ENCODE measurements around the gene LHPP.
"Not testable (repeated sequence)": the region's sequence is repeated elsewhere in the genome, so short reads cannot be mapped to it uniquely, and the experiment has no call there.

Gene LHPP

DNA sequence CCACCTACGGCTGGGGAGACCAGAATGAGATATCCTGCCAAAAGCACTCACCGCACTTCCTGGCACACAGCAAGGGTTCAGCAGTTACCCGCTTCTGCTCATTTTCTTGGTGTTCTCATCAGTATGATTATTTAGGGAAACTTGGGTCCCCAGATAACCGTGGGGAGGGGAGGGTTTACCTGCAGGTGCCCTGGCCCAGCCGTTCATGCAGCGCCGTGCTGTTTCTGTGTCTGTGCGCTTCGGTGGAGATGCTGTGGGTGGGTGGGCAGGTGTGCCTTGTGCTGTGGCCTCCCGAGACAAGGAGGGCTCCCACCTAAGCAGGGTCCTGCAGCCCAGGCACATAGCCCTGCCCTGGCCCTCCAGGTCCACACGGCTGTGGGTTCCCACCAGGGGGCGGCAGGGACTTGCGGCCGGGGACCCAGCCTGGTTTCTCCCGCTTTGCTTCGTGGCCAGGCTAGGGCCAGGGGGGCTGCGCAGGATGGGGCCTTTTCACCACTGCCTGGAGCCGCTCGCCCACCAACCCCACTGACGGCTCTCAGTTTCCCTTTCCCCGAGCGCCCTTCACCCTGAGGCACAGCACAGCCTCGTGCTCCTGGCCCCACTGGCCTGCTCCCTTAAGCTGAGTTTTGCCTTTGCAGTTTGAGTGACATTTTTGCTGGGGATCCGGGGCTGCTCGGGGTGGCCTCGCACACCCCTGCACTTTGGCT lies 78.5 kb downstream of the LHPP start:
- DNase-seq, result peak; percentile 38

DNA sequence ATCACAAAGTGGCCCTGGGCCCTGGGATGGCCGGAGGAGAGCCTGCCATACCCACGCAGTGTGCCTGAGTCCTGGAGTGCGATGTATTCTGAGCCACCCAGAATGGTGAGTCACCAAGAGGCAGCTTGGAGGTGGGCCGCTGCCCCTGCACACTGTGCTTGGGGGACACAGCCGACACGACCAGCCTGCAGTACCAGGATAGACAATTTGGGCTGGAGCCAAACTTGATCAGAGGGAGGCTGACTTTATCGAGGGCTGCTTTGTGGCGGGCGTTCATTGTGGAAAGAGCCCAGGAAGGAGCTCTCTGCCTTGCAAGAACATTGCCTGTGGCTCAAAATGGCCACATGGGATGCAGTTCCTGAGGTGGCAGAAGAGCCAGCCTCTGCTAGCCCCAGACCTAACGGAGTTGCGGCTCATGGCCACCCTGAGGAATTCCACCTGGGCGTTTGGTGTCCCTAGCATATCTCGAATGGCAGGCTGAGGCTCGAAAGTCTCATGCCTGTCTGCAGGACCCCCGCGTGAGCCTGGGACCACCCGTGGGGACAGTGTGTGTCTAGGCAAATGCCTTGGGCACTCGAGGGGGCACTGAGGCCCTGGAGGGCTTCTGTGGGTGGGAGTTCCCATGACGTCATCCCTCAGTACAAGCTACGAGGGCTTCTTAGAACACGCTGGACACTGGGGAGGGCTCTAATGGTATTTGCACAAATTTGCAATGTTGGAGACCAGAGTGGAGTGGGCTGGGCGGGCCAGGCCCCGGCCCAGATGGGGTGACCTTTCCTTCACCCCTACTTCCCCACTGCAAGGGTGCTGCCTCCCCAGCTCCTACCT lies 79.7 kb downstream of the LHPP start:
- no peak for DNase-seq

DNA sequence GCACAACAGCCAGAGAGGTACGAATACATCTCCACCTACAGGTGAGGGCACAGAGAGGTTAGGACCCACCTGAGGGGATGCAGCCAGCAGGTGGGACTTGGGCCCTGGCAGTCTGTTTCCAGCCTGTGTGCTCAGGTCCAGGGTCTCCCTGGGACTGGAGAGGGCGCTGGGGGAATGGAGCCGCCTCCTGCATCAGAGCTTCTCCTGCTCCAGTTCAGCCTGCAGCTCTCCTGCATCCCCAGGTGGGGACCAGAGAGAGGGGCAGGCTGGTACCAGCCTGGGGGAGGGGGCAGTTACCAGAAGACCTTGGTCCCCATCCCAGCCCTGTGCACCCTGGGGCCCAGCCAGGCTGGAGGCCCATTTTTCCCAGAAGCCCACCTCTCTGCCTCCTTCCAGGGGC lies 80.7 kb downstream of the LHPP start:
- no peak for DNase-seq

DNA sequence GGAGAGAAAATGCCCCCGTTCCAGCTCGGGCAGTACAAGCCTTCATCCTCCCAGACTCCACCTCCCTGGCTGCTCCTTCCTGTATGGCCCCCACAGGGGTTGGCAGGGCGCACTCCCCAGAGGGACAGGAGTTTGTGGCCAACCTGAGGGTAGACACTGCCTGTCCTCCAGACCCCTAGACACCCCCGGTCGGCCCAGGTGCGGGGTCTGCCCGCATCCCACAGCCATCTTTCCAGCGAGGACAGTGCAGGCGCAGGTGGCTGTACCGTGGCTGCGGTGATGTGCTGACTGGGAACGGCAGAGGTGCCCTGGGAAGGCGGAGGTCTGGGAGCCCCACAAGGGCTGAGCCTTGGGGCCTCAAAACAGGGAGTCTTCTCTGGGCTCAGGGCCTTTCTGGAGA lies 81.5 kb downstream of the LHPP start:
- DNase-seq, result no peak

DNA sequence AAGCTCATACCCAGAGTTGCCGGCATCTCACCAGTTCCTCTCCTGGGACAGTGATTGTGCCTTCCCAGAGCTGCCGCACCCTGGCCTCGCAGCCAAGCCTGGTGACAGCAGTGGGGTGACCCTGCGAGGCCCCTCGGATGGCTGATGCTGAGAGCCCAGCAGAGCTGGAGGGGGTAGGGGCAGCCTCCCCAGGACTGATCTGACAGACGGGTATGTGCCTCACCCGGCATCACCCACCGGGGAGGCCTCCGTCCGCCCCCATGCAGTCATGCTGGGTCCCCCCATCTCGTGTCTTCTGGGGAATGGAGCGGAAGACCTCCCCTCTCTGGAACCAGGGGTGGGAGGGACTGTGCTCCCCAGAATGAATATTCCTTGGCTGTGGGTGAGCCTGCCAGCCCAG lies 82.3 kb downstream of the LHPP start:
- DNase-seq, result no peak

DNA sequence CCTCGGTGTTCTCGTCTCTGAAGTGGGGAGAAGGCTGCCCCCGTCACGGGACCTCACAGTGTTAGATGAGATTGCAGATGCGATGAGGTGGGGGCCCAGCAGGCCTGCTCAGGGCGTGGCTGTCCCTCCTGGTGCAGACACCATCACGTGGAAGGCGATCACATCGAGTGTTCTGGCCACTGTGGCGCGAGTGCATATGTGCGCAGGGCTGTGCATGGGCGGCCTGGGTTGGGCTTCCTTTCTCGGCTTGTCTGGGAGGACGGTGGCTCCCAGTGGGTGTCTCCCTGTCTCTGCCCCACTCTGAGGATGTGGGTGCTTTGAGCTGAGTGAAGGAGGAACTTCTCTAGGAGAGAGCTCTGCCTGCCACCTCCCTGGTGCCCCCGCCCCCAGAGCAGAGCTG lies 83.1 kb downstream of the LHPP start:
- DNase-seq, result peak; percentile 27

DNA sequence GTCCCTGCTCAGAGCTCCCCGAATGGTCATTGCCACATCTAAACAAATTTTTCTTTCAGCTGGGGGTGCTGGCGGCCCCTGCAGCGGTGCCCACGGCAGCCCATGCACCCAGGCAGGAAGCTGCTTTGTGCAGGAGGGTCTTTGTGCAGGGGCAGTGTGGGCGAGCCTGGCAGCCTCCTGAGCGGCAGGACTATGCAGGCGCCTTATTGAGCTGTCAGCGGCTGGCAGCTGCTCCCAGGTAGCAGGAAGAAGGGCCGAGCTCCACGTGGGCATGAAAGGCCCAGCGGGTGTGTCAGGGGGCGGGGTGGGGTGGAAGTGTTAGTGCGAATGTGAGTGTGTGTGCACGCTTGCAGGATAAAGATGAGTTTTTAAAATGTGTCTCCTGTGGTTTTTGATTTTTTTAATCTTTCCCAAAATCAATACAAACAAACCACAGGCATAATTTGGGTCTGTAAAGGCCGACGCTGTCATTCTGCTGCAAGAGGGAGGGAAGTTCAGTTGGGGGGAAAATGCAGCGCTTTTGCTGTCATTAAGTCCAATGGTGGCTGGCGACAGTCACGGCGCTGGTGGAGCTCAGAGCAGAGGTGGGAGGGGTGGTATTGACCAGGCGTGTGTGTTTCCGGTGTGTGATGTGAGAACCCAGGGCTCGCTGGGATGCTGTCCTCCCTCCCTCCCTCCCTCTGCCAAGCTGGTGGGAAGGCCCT lies 83.9 kb downstream of the LHPP start:
- no peak for DNase-seq

DNA sequence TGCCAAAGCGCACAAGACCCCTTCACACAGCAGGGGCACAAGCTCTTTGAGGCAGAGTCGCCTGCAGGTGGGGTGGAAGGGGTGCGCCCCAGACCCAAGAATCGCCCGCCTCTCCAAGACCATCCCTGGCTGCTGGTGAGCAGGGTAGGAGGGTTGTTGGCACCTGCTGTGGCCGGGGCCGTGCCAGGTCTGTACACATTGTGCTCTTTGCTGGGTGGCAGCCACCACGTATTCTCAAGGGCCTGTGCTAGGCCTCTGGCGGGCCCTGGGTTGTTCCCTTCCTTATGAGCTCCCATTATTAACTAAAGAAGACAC lies 84.4 kb downstream of the LHPP start:
- DNase-seq, result no peak

DNA sequence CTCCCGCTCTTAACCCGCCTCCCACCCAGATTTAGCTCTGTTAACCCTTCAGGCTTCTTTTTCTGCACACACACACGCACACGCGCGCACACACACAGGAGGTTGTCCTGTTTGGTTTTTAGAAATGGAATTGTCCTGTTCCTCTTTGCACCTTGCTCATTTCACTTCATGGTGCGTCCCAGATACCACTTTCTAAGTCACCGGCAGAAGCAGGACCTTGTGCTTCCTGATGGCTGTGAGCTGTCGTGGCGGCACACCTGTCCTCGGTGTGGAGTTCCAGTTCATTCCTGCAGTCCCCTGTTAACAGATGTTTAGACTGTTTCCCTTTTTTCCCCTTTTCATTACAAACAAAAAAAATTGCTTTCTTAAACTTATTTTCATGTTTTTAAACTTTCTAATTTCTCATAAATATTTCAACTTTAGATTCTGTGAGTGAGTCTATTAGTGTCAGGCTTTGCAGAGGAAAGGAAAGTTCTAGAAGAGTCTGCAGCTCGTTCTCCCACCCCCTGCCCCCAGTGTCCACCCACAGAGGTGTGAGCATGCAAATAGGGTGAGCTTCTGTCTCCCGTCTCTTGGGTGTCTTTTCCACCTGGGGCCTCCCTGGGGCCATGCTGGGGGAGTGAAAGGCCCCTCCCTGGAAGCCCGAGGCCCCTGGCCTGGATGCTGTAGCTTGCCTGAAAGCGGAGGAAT lies 85.5 kb downstream of the LHPP start:
- no peak for DNase-seq

DNA sequence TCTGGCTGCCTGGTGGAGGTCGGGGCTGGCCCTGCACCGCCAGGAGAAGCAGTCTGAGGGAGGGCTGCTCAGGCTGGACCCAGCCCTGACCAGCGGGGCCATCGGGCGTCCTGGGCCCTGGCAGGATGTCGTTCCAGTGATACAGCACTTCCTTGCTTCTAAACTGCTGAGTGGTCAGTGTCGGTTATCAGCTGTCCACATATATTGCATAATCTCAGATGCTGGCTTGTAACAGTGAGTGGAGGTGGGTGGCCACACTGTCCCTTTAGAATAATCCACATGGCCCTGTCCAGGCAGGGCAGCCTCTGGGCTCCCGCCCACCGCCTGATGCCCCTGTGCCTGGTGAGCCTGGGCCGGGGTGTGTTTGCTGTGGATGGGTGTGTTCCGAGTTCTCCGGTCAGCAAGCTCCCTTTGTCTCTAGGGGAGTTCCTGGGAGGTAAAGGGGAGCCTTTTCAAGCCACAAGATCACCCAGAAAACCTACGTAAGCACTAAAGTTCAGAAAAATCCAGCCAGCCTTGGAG lies 86.1 kb downstream of the LHPP start:
- DNase-seq, result peak; percentile 34

DNA sequence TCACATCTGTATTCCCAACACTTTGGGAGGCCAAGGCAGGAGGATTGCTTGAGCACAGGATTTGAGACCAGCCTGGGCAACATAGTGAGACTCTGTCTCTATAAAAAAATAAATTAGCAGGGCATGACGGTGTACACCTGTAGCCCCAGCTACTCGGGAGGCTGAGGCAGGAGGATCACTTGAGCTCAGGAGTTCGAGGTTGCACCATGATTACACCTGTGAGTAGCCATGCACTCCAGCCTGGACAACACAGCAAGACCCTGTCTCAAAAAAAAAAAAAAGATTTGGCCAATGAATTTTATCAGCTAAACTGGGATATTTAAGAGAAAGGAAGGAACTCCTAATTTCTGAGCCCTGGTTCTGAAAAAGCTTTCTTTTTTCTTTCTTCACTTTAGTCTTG lies 87.5 kb downstream of the LHPP start:
- DNase-seq, result not testable (repeated sequence)

DNA sequence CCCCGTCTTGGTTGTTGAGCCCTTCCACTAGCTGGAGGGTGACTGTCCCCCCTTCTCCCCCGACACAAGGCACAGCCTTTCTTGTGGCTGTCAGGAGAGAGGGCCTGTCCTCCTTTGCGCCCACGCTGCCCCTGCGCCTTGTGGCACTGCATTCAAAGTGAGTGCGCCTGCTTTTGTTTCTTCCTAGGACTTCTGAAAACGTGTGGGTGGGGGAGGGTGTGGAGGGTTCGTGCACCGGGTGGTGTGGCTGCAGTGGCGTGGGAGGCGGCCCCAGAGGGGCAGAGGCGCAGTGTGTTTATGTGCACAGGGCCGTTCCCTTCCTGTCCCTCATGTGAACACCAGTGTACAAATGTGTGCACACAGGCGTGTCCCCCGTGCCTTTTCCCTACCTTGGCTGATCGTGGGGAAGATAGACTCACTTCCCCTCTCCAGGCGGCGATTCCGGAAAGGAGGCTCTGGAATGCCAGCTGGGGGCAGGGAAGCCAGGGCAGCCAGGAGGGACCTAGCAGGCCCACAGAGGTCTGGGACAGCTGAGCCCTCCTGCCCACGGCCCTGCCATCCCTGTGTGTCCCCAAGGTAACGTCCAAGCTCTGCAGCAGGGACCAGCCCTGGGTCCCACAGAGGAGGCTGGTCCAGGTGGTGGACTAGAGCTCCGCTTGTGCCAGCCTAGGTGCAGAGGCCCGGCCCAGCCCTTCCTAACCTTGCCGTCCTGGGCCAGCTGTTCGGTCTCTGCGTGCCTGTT lies 88.8 kb downstream of the LHPP start:
- DNase-seq, result no peak

DNA sequence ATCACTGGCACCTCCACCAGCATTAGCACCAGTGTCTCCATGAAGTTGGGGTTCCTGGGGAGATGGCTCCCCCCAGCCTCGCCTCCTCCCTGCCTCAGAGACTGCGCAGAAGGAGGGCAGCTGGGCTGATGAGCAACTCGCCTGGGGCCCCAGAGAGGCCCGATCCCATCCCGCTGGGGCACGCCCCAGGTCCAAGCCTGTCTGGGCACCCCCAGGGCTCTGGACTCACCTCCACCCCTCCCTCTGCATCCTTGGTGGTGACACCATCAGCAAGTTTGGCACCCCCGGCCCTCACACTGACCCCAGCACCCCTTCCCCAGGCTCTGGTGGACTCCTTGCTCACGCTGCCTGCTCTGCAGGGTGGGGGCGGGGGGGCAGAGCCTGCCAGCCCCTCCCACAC lies 89.5 kb downstream of the LHPP start:
- no peak for DNase-seq

DNA sequence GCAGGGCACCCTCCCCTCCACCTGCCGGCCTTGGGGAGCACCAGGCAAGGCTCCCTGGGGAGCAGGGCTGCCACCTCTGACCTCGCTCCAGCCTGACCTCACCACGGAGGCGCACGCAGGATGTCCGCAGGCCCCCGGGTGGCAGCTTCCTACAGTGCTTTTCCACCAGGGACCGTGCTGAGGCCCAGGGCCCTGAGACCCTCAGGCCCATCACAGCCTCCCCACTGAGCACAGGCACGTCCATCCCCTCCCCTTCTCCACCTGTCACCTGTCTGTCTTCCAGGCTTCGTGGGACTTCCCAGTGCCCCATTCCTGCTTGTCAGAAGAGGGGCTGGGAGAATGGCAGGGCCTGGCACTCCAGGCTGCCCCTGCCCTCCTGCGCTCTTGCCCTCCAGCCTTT lies 90.1 kb downstream of the LHPP start:
- DNase-seq, result no peak

DNA sequence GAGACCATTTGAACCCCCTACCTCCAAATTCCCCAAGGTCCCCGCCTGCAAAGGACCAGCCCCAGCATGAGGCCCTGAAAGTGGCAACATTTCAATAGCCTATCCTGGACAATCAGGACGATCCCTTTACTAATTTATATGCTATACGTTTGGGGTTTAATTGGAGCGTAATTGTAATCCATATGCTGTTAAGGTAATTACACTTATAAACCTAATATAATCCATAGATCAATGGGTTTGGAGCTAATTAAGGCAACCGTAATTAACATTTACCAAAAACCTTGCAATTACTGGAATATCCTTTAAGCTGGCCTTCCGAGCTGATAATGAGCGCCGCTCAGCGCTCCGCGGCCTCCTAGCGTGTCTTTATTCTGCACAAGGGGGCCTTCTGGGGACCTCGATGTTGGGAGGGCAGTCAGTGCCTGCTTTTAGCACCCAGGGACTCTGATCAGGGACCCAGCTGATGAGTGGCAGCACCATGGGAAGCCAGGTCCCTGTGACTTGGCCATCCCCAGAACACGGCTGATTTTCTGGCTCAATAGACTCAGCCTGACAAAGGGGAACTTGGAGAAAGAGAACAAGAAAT lies 91.2 kb downstream of the LHPP start:
- no peak for DNase-seq

DNA sequence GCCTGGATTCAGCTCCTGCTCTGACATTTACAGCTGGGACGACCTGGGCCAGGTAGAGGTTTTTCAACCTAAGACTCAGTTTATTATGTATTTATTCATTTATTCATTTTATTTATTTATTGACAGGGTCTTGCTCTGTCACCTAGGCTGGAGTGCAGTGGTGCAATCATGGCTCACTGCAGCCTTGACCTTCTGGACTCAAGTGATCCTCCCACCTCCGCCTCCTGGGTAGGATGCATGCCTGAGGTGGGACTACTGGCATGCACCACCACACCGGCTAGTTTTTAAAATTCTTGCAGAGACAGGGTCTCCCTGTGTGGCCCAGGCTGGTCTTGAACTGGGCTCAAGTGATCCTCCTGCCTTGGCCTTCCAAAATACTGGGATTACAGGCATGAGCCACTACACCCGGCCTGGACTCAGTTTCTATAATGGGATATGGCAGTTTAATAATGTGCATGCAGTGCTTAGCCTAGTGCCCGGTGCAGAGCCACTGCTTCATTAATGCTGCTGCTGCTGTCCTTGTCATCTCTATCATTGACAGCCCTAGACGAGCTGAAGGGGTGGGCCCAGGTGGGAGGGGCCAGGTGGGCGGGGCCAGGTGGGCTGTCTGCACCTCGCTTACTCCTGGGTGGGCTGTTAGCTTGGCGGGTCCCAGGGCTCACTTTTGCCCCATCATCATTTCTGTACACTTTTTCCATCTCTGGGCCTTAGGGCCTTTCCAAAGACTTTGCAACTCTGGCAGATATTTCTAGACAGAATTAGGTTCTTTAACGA lies 92.6 kb downstream of the LHPP start:
- no peak for DNase-seq

DNA sequence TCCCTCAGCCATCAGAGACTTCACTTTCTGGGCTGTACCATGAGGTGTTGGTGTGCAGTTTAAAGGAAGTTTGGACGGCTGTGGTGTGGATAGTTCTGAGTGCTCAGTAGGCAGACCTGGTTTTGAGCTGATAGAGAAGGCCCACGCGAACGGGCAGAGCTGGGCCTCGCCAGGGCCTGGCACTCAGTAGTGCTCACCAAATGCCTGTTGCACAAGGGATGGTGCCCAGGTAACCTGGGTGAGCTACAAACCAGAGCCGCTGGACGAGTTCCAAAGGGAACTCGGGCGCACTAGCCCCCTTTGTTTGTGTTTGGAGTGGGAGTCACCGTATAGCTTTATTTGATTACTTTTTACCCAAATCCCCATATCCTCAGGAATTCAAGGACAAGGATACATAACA lies 95.5 kb downstream of the LHPP start:
- no peak for DNase-seq

DNA sequence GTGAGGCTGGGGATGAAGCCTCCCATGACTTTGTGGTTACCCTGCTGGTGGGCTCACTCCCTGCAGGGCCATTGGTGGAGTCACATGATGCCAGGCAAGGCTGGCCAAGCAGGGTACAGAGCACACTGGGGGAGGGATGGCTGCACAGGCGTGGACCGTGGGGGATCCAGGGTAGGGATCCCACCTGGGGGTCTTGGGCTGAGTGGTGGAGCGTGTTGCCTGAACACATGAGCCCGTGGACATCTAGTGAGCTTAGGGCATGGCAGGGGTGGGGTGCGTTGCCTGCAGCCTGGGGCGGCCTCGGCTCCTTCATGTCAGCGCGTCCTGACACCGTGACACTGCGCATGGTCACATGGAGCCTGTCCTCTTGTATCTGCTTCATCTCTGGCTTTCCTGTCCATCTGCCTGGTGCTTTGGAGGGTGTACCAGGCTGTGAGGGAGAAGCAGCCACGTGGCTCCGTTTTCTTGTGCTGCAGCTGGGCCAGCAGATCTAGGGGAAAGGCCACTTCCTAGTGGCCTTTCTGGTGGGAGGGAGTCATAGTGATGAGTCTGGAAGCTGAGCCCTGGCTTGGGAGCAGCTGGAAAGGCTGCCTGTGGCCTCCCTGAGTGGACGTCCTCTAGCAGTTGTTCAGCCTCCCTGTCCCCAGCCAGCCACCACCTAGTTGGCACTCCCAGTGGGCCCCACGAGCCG lies 96.2 kb downstream of the LHPP start:
- DNase-seq, result no peak

DNA sequence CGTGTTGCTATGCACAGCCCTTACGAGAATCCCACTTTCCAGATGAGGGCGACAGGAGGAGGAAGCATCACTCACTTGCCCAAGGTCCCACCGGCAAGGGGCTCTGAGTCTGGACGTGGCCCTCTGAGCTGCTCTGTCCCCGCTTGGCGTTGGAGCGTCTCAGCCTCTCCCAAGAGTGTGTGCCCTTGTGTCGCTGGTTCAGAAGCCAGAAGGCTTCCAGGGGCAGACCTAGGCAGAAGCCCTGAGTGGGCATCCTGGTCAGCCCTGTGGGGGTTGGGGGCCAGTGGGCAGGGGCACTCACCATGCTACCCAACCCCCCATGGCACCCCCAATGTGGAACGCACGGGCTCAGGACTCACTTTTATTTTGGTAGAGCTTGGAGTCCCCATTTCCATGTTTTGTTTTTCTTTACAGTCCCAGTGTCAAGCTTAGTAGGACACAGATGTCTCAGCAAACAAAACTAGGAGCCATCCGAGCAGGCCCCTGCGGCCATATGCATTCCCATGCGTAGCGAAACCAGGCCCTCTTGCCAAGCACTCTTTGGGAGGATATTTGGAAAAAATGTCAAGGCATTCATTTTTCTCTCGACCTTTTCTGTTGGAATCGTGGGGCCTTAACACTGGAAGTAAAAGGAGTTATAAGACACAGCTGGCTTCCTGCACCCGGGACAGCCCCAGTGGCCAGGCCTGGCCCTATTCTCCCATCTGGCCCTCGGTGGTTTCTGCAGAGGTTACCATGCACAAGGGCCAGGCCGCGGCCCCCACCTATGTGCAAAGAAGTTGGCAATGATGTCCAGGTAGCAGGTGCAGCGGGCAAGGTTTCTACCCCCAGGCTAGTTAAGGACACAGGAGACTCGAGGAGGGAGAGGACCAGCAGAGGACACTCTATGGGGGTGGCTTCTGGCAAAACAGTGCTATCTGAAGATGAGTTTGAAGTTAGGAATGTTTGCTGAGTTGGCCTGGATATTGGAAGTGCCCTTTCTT lies 97.0 kb downstream of the LHPP start:
- no peak for DNase-seq

All from inflammatory macrophage treated with lipopolysaccharide for 4 hours (primary cell).